H1 (cell line): ENCODE results near the gene SGSM1. TPM values are rescaled to one million over a fixed set of nuclear protein-coding genes. Genes with fewer than 3 reads are reported as not detected.

Source experiments
- polyA plus RNA-seq, 7 experiments: library from polyadenylated mRNA; depleted of rRNA in 3 of 7; stranded (reverse) in 5 of 7; unstranded in 2 of 7; fragments of >200 nt in 5 of 7; fragments of 200-250 nt in 2 of 7; gene quantifications; 1 replicate in 5 of 7; 2 replicates in 1 of 7; 4 replicates in 1 of 7; pipeline versions ENCODE4 v1.2.1 to v1.2.3, GENCODE V29; 2011 to 2013; ENCODE audit warnings: missing spikeins in 2 of 7, mixed read lengths in 2 of 7
- total RNA-seq: library from RNA; stranded (reverse); fragmentation: NEBNext Ultra II Directional; extraction: Animal tissue kit (Norgen Biotek cat#: 25700); gene quantifications from 2 replicates; pipeline ENCODE4 v1.2.1, GENCODE V29; 2021
- TF ChIP-seq, protein P1 (sequence below): IDR thresholded peaks from 2 replicates; pipeline ENCODE4 v1.6.1; 2012; ENCODE audit warnings: inconsistent platforms
- TF ChIP-seq, protein P2 (sequence below): IDR thresholded peaks from 2 replicates; pipeline ENCODE4 v1.6.1; 2012; ENCODE audit warnings: inconsistent platforms

The SGSM1 gene
- total and polyA plus RNA-seq, 2 of the 8 experiments (the other 6 are each of a cell fraction or from before 2014, with no cell fraction given), result 2.8 to 5.2 TPM

DNA sequence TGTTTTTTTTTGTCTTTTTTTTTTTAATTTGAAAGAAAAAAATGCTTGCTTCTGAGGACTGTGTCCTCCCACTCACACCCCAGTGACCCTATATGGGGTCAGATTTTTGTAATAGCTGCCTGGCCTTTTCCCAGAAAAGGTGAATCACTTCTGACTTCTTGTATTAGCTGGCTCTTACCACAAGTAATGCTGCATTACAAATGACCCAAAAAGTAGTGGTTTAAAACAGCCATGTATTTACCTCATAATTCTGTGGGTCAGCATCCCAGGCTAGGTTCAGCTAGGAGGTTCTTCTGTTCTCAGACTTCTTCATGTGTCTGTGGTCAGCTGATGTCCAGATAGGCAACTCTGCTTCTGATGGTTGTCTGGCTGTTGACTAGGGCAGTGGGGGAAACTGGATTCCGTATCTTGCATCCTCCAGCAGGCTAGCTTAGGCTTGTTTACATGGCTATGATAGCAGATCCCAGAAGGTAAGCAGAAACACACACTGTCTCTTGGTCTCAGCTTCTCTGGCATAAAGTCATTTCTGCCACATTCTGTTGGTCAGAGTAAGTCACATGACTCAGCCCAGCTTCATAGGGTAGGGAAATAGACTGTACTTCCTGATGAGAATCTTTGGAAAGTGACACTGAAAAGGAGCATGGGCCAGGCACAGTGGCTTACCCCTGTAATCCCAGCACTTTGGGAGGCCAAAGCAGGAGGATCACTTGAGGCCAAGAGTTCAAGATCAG, 121.0 kb downstream of the SGSM1 start (continued):
- TF ChIP-seq, protein P1, sequence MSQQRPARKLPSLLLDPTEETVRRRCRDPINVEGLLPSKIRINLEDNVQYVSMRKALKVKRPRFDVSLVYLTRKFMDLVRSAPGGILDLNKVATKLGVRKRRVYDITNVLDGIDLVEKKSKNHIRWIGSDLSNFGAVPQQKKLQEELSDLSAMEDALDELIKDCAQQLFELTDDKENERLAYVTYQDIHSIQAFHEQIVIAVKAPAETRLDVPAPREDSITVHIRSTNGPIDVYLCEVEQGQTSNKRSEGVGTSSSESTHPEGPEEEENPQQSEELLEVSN, result no peak
- TF ChIP-seq, protein P2, sequence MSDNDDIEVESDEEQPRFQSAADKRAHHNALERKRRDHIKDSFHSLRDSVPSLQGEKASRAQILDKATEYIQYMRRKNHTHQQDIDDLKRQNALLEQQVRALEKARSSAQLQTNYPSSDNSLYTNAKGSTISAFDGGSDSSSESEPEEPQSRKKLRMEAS, result no peak
